NCI-H1694 treated with DMSO at 0.1 percent for 48 hours (cell line): ENCODE data around the gene F2.

Experiments used
- DNase-seq: peaks from one replicate; lab custom pipeline; 2025; lab: John Stamatoyannopoulos, UW

Gene F2

DNA sequence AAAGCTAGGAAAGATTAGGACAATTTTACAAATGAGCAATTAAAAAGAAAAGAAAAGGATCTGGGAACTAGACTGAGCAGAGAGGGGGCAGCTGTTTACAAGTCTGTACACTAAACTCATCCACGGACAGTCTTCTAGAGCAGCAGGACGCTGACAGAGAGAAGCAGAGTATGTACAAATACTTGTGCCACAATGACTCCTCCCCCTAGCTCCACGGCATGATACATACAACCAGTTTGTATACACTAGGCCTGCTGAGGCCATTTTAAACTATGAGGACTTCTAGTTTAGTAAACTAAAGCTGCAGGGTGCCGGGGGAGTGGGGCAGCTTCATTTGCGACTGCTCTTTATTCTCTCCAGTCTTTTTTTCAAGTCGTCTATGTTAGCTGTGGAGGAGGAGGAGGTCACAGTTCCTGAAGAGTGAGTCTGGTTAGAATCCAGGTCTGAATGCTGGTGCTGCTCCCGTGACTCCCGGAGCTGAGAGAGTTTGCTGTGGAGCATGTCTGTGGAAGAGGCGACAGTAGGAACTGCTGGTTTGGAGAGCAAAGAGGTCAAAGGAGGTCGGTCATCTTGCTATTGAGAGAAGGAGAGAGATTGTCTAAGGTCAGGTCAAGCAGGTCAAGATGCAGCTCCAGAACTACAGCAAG lies 24.8 kb downstream of the F2 start:
- DNase-seq = no peak

DNA sequence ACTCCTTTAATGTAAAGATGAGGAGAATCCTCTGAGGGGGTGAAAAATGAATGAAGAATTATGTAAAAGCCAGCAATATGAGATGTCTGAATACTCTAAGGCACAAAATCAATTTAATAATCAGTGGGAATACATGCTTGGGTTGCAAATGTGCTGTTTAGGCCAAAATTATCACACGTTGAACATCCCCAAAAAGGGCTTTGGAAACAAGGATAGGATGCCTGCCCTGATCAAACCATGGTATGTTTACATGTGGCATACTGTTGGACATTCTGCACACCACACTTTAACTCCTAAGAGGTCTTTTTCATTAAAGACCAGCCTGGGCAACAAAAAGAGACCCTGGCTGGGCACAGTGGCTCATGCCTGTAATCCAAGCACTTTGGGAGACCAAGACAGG lies 26.3 kb downstream of the F2 start:
- no peak for DNase-seq

DNA sequence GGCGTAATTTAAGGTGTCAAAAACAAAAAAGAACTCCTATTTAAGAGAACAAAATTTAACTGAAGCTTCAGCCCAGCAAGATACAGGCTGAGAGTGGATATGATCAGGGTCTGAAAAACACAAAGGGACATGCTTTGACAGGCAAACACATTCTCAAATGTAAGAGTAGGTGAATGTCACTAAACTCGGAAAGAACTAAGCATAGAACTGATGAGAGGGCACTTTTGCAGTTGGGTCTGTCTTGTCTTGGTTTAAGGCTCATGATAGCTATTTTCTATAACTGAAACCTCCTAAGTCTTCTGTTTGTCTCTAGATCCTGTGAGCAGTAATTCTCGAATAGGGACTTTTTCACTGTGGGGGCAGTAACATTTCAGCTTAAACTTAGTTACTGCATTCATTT lies 27.0 kb downstream of the F2 start:
- DNase-seq = no peak

DNA sequence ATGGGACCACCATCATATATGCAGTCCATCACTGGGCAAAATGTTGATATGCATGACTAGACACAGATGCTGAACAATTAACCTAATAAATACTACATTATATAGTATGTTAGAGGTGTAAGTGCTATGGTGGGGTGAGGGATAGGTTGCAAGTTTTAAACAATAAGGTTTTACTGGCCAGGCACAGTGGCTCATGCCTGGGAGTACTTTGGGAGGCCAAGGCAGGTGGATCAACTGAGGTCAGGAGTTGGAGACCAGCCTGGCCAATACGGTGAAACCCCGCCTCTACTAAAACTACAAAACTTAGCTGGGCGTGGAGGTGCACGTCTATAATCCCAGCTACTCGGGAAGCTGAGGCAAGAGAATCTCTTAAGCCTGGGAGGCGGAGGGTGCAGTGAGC lies 28.1 kb downstream of the F2 start:
- no peak for DNase-seq

DNA sequence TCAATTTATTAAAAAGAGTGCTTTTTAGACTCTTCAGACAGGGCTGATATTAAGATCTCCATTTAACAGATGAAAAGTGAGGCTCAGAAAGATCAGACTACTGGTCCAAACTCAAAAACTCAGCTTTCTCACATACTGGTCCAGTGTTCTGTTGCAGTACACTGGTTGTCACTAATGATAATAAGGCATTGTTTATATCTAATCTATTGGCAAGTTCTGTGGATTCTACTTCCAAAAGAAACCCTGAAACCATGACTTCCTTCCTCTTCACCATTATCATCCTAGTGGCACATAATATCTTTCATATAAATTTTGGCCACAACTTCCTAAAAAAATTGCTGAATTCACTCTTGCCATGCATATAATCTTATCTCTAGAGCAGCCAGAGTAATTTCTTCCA lies 36.9 kb downstream of the F2 start:
- DNase-seq = no peak

DNA sequence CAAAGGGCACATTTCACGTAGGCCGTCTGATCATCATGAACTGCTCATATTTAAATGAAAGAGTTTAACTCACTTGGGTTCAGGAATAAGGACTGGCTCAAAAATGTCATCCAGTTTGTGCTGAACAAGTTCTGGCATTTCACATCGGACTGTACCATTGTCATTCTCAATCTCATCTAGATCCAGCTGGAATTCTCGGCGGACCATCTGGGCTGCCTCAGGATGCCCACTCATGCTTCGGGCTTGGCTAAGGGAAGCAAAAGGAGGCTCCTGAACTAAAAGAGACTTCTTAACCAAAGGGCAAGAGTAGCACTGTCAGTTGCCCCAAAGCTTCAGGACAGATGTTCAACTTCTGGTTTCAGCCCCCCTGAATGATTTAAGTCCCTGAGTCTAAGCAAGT lies 40.2 kb downstream of the F2 start:
- DNase-seq = no peak

DNA sequence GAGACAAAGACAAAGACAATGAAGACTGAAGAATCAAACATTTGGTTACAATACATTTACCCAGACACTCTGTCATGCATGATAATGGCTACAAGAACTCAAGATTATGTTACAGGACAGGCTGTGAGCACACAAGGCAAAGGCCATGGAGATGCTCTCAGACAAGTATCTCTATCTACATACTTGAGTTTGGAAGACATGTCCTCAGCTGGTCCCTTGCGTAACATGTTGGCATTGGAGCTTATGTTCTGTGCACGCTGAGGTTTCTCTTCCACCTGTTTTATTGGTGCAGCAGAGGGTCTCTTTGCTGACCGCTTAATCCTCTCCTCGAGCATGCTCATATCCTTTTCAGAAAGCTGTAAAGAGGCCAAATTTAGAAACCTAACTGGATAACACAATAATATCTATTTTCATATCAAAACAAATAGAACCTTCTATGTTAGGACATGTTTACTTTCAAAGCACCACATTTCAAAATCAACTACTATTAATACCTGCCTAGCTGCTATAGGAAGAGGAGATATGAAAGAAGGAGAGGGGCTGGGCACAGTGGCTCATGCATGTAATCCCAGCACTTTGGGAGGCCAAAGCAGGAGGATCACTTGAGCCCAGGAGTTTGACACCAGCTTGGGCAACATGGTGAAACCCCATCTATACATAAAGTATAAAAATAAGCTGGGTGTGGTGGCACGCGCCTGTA lies 41.6 kb downstream of the F2 start:
- DNase-seq = no peak

DNA sequence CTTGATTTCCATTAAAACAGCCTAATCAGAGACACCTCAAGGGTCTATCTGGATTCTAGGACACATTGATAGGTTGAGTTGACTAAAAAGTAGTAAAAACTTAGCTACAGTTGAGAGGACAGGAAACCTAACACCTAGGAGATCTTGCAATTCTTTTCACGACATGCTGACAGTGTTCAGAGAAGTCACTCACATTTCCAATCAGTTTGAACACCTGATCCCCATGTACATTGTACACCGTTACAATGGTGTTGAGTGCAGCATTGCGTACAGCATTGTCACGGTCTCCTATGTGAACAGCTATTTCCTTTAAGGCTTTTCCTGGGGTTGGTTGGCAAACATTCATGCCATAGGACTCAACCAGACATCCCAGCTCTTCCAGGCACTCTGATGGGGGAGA lies 42.8 kb downstream of the F2 start:
- no peak for DNase-seq

DNA sequence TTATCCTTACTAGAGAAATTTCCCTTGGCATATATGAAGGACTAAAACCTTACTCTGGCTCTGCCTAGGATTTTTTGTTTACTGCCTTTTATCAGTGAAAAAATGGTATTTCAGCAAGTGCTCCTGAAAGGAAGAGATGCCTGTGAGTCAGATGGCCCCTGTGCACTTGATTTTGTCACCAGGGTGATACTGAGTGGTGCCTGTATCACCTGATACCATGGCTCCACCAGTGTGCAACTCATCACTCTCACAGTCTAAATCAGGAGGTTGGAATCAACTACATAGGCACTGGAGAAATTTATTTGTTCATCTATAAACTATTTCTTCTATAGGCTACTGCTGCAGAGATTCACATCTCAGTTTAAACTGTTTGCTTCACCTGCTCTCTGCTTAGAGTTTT lies 43.2 kb downstream of the F2 start:
- no peak for DNase-seq

DNA sequence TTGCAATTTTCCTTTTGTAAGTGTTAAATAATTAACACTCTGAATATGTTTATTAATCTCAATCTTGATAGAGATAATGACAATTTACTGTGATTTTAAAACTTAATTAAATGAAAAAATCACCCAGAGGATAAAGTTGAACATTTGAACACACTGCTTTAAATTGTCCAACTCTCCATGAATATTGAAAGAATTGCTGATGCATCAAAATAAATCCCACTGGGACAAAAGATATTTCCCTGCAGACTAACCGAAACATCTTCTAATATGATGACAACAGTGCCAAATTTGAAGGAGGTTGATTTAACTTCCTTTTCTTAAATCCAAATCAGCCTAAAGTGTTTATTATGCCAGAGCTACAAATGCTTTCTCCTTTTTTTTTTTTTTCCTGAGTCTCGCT lies 47.6 kb downstream of the F2 start:
- DNase-seq = no peak

DNA sequence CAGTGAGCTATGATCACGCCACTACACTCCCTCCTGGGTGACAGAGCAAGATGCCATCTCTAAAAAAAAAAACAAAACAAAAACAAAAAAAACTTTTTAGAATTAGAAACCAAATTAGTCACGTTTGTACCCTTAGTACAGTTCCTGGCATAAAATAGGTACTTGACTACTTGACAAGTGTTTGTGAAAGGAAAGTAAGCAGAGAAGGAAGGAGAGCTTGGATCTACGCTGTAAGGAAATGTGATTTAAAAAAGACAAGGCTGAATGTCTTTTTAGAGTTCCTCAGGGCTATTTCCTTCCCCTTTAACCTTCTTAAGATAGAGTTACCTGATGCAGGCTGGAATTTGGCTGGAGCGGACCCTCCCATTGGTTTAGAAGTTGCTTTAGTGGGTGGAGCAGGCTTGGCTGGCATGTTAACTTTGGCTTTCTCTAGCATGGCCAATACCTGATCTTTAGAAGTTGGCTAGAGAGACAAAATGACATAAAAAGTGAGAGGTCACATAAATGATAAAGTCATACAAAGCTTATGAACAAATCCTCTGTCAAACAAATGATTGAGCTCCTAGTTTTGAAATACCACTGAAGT lies 50.7 kb downstream of the F2 start:
- no peak for DNase-seq

DNA sequence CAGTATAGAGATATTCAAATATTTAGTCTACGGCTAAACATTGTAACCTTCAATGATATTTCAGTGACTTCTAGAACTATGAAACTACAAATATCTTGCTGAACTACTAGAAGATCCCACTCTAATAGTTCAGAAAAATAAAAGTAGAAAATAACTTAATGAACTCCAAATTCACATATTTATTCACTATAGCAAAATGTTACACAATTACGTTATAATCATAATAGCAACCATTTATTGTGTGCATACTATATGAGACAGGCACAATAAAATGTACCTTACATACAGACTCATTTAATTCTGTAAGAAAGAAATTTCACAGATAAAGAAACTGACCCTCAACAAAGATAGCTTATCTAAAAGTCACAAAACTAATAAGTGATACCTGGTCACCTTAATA lies 57.9 kb downstream of the F2 start:
- DNase-seq = no peak

DNA sequence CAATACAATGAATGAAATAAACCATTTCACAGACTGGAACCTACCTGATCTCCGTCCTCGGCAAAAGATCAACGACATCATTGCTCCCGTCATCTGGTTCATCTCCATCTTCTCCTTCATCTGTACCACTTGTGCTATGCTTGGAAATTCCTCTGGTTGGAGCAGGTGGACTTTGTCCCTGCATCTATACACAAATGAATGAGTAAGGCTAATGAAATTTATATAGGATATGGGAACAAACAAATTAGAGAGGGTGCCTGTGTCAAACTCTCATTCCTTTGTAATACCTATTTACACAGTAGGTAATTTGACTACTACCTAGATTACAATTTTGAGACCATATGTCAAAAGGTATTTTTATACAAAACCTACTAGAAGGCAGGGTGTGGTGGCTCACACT lies 59.4 kb downstream of the F2 start:
- DNase-seq = no peak
